22Rv1 (cell line): ENCODE data around the gene CD320.

Experiments
- CTCF ChIP-seq: fragments of 450-650 bp; IDR thresholded peaks from 2 replicates; pipeline ENCODE4 v1.5.1; 2017; ENCODE audit warnings: mild to moderate bottlenecking
- ZFX ChIP-seq: fragments of 450-650 bp; IDR thresholded peaks from 2 replicates; pipeline ENCODE4 v1.6.1; 2017; ENCODE audit warnings: antibody characterized with exemption, borderline replicate concordance

DNA sequence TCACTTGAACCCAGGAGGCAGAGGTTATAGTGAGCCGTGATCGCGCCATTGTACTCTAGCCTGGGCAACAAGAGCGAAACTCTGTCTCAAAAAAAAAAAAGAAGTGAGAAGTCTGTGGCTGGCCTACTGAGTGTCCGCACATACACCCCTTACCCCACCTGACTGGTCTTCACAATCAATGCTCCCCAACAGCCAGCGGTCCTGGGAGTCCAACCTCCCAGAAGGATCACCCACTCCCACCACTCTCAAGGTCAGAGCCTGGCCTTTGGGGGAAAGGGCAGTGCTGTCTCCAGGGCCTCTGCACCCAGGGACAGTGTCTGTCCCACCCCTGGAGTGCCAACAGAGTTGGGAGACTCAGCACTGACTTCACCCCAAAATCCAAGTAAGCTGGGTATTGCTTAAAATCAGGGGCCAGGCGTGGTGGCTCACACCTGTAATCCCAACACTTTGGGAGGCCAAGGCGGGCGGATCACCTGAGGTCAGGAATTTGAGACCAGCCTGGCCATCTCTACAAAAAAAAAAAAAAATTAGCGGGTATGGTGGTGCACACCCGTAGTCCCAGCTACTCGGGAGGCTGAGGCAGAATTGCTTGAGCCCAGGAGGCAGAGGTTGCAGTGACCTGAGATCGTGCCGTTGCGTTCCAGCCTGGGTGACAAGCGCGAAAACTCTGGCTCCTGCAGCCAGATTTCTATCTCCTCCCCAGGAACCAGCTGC, 2.3 kb upstream of the CD320 start:
- TF ChIP-seq CTCF (no peak), ZFX (no peak)
